ENCODE results near the gene MYLK. TPM values are rescaled to one million over a fixed set of nuclear protein-coding genes. Genes with fewer than 3 reads are reported as not detected.

The MYLK gene
- total RNA-seq, 1 donor from 2014 or later, result 56.7 TPM

Other genes starting within 250 kb of the MYLK start
- gene CCDC14, start 76.9 kb upstream of the MYLK start, total RNA-seq, result 9.1 and 11.3 TPM in 2 replicates
- gene ROPN1, start 107.8 kb upstream of the MYLK start, total RNA-seq, result not detected in 2 replicates
- 95.8 and 184 TPM in 2 replicates for gene KALRN, start 149.0 kb upstream of the MYLK start, total RNA-seq

All from dermis microvascular lymphatic vessel endothelial cell (primary cell).